Activated CD8-positive, alpha-beta T cell treated with anti-CD3 and anti-CD28 coated beads for 36 hours (primary cell): Measurements from ENCODE around the gene ACTR6. TPM values are rescaled to one million over a fixed set of nuclear protein-coding genes. Genes with fewer than 3 reads are reported as not detected.
"Not testable (repeated sequence)": the region's sequence is repeated elsewhere in the genome, so short reads cannot be mapped to it uniquely, and the experiment has no call there.

ENCODE experiments used
- ATAC-seq: fragments of 200-7000 bp; cut with Tn5 transposase; one replicate; pipeline ENCODE4 v1.10.0; 2021; ENCODE audit warnings: mild to moderate bottlenecking, moderate library complexity
- CTCF ChIA-PET: fragments of 350-600 bp; sonication (Branson Sonifier 250); formaldehyde crosslinking; loops from one replicate; lab custom pipeline; 2021; ENCODE audit warnings: antibody characterized with exemption; lab: Charles Lee
- POLR2A ChIA-PET: fragments of 350-600 bp; sonication (Branson Sonifier 250); formaldehyde crosslinking; loops from one replicate; lab custom pipeline; 2021; ENCODE audit warnings: antibody characterized with exemption; lab: Charles Lee
- DNase-seq: peaks from one replicate; pipeline ENCODE4 v3.0.0-alpha.2; 2020
- H3K27ac Mint-ChIP-seq: one replicate; pipeline ENCODE4 v1.8.0; 2021; ENCODE audit warnings: mild to moderate bottlenecking, mixed read lengths
- H3K27me3 Mint-ChIP-seq: one replicate; pipeline ENCODE4 v1.8.0; 2021; ENCODE audit warnings: mixed read lengths
- H3K36me3 Mint-ChIP-seq: one replicate; pipeline ENCODE4 v1.8.0; 2021; ENCODE audit warnings: low read depth, mixed read lengths
- H3K4me1 Mint-ChIP-seq: one replicate; pipeline ENCODE4 v1.8.0; 2021; ENCODE audit warnings: low read depth, mixed read lengths
- H3K4me3 Mint-ChIP-seq: one replicate; pipeline ENCODE4 v1.8.0; 2021; ENCODE audit warnings: mild to moderate bottlenecking, moderate library complexity, mixed read lengths
- H3K9me3 Mint-ChIP-seq: one replicate; pipeline ENCODE4 v1.8.0; 2021; ENCODE audit warnings: mixed read lengths
- intact Hi-C: fragments of 100-400 bp; cut with micrococcal nuclease; formaldehyde crosslinking; loops from one replicate; pipeline ENCODE4 v1.10.0; 2022
- total RNA-seq, 2 experiments: library from RNA; stranded (reverse); gene quantifications; one replicate each; pipeline ENCODE4 v1.2.3, GENCODE V29; 2021
- TF ChIP-seq, protein P1 (sequence below): fragments of 200-600 bp; IDR thresholded peaks from one replicate; pipeline ENCODE4 v1.8.0; 2022; ENCODE audit warnings: antibody characterized with exemption, mild to moderate bottlenecking

ACTR6 gene
- total RNA-seq, 2 experiments from 2014 or later: 26.3 to 30.9 TPM

DNA sequence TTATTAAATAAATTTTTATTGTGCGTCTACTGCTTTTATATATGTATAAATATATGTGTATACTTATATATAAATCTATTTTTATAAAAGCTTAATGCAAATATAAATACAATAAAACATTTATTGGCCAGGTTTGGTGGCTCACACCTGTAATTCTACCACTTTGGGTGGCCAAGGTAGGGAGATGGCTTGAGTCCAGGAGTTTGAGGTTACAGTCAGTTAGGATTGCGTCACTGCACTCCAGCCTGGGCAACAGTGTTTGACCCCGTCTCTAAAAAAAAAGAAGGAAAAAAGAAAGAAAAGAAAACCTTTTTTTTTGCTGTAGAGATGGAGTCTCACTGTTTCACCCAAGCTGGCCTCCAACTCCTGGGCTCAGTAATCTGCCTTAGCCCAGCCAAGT, 20.9 kb downstream of the ACTR6 start:
- H3K4me1 Mint-ChIP-seq: no peaks in the 10 kb centered on the region
- H3K27me3 Mint-ChIP-seq: no peaks in the 10 kb centered on the region
- no peak overlapping the region for H3K27ac Mint-ChIP-seq
- H3K36me3 Mint-ChIP-seq: peaks cover 11% of the 10 kb centered on the region
- ChIA-PET CTCF (interaction anchor here (1.5 kb wide), 1 partner anchor 21 kb away, joined by 3 read pairs; the partner anchor contains the start of gene ACTR6), POLR2A (no interaction called here)
- H3K4me3 Mint-ChIP-seq: no peak overlapping the region
- ATAC-seq (no peak), DNase-seq (no peak)
- intact Hi-C loops: no loop called here
- H3K9me3 Mint-ChIP-seq: no peaks in the 10 kb centered on the region
- TF ChIP-seq, protein P1, sequence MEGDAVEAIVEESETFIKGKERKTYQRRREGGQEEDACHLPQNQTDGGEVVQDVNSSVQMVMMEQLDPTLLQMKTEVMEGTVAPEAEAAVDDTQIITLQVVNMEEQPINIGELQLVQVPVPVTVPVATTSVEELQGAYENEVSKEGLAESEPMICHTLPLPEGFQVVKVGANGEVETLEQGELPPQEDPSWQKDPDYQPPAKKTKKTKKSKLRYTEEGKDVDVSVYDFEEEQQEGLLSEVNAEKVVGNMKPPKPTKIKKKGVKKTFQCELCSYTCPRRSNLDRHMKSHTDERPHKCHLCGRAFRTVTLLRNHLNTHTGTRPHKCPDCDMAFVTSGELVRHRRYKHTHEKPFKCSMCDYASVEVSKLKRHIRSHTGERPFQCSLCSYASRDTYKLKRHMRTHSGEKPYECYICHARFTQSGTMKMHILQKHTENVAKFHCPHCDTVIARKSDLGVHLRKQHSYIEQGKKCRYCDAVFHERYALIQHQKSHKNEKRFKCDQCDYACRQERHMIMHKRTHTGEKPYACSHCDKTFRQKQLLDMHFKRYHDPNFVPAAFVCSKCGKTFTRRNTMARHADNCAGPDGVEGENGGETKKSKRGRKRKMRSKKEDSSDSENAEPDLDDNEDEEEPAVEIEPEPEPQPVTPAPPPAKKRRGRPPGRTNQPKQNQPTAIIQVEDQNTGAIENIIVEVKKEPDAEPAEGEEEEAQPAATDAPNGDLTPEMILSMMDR: no peak

DNA sequence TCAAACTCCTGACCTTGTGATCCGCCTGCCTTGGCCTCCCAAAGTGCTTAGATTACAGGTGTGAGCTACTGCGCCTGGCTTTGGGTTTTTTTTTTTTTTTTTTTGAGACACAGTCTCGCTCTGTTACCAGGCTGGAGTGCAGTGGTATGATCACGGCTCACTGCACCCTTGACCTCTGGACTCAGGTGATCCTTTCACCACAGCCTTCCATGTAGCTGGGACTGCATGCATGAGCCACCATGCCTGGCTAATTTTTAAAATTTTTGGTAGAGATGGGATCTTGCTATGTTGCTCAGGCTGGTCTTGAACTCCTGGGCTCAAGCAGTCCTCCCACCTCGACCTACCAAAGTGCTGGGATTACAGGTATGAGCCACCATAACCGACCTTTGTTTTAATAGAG, 21.6 kb downstream of the ACTR6 start:
- H3K9me3 Mint-ChIP-seq, POLR2A ChIA-PET, H3K4me3 Mint-ChIP-seq, ATAC-seq, CTCF ChIA-PET, H3K4me1 Mint-ChIP-seq, intact Hi-C loops, DNase-seq, H3K27me3 Mint-ChIP-seq, H3K27ac Mint-ChIP-seq: not testable (repeated sequence)
- peaks cover 11% of the 10 kb centered on the region for H3K36me3 Mint-ChIP-seq

DNA sequence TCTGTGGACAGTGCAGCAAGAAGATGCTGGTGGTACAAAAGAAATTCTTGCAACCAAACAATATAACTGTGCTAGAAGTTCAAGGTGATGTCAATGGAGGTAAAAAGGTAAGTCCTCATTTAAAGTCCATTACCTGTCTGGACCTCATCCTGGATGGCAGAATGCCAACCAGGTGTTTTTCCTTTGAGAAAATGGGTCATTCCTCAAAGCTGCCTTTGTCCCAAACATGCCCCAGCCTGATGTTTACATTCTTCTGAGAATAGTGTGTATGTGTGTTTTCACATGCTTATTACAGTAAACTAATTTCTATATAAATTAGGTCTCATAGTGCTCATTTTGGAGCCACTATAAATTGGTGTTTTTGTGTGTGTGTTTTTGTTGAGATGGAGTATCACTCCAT, 24.9 kb downstream of the ACTR6 start:
- DNase-seq: no peak
- TF ChIP-seq, protein P1: no peak

DNA sequence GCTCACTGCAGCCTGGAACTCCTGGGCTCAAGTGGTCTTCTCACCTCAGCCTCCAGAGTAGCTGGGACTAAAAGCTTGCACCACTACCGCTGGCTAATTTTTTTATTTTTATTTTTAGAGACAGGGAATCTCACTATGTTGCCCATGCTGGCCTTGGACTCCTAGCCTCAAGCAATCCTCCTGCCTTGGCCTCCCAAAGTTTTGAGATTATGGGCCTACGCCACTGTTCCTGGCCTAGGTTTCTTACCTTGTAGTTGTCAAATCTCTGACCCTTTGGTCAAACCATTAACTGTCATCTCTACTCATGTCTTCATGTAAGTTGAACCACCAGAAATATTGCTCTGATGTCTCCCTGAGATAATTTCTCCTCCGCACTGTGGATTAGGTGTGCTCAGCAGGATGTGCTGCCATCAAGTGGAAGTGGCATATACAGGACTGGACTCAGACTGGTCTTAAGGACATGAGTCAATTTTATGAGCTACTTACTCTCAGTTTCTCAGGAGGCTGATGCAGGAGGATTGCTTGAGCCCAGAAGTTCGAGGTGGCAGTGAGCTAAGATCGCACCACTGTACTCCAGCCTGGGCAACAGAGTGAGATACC, 28.5 kb downstream of the ACTR6 start:
- Mint-ChIP-seq H3K9me3 (no peaks in the 10 kb centered on the region), H3K27ac (no peak overlapping the region), H3K4me3 (no peak overlapping the region), H3K4me1 (no peaks in the 10 kb centered on the region), H3K27me3 (no peaks in the 10 kb centered on the region), H3K36me3 (peaks cover 3% of the 10 kb centered on the region)
- intact Hi-C loops: no loop called here
- ChIA-PET POLR2A (no interaction called here), CTCF (interaction anchor here (0.8 to 2.5 kb wide), 4 partner anchors 11 to 175 kb away, joined by 3 to 9 read pairs (median 3); no protein-coding TSS in a partner anchor)
- DNase-seq (no peak), ATAC-seq (no peak)
- TF ChIP-seq, protein P1: no peak

More for the DNA sequence above, 24.9 kb downstream of the ACTR6 start:
- Mint-ChIP-seq H3K27me3 (no peaks in the 10 kb centered on the region), H3K9me3 (no peaks in the 10 kb centered on the region), H3K4me1 (no peaks in the 10 kb centered on the region), H3K27ac (no peak overlapping the region), H3K4me3 (no peak overlapping the region), H3K36me3 (peaks cover 11% of the 10 kb centered on the region)
- ChIA-PET POLR2A (no interaction called here), CTCF (no interaction called here)
- intact Hi-C loops: no loop called here
- no peak for ATAC-seq

DNA sequence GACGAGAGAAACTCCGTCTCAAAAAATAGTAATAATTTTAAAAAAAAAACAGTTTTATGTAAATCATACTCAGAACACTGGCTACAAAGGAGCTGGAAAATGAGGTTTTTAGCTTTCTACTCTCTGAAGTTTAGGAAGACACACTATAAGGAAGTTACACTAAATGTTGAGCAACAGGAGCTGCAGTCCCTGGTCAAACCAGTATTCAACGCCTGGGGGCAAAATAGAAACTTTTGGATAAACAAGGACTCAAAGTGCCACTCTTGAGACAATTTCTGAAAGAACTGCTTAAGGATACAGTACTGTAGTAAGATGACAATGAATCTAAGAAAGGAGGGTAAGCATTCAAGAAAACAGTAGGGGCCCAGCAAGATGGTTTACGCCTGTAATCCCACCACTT, 29.3 kb downstream of the ACTR6 start:
- ChIA-PET POLR2A (no interaction called here), CTCF (interaction anchor here (0.8 to 2.5 kb wide), 4 partner anchors 11 to 174 kb away, joined by 3 to 9 read pairs (median 3); no protein-coding TSS in a partner anchor)
- DNase-seq (no peak), ATAC-seq (no peak)
- Mint-ChIP-seq H3K9me3 (no peaks in the 10 kb centered on the region), H3K36me3 (peaks cover 3% of the 10 kb centered on the region), H3K27ac (no peak overlapping the region), H3K4me1 (no peaks in the 10 kb centered on the region), H3K4me3 (no peak overlapping the region), H3K27me3 (no peaks in the 10 kb centered on the region)
- TF ChIP-seq, protein P1: no peak
- intact Hi-C loops: loop anchor here (5.0 kb wide), 1 partner anchor 177 kb away; no protein-coding TSS in a partner anchor

DNA sequence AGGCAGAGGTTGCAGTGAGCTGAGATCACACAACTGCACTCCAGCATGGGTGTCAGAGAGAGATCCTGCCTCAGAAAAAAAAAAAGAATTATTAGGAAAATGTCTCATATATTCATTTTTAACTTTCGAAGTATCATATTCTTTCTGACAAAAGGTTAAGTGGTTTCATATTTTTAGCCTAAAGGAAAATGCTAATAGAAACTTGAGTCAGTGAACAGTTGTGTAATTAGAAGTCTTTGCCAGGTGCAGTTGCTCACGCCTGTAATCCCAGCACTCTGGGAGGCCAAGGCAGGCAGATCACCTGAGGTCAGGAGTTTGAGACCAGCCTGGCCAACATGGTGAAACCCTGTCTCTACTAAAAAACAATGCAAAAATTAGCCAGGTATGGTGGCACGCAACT, 31.3 kb downstream of the ACTR6 start:
- H3K4me3 Mint-ChIP-seq, H3K27me3 Mint-ChIP-seq, ATAC-seq, POLR2A ChIA-PET, H3K4me1 Mint-ChIP-seq, H3K9me3 Mint-ChIP-seq, H3K36me3 Mint-ChIP-seq, CTCF ChIA-PET, DNase-seq, H3K27ac Mint-ChIP-seq: not testable (repeated sequence)
- intact Hi-C loops: loop anchor here (5.0 kb wide), 1 partner anchor 175 kb away; no protein-coding TSS in a partner anchor
